NB4 (cell line): ENCODE results near the gene S100A7A.
"Not testable (repeated sequence)": the region's sequence is repeated elsewhere in the genome, so short reads cannot be mapped to it uniquely, and the experiment has no call there.

ENCODE experiments used
- DNase-seq: peaks from one replicate; pipeline ENCODE4 v3.0.0; 2010; ENCODE audit warnings: low read depth
- H3K4me3 ChIP-seq: one replicate; pipeline ENCODE4 v1.5.1; 2011; ENCODE audit warnings: mild to moderate bottlenecking, low read depth, low read length, moderate library complexity
- CTCF ChIP-seq: IDR thresholded peaks from one replicate; pipeline ENCODE4 v1.5.1; 2012; ENCODE audit warnings: low read depth, low read length
- MAX ChIP-seq: IDR thresholded peaks from 2 replicates; pipeline ENCODE4 v1.6.1; 2011; ENCODE audit warnings: low read depth, low read length
- MYC ChIP-seq: IDR thresholded peaks from 2 replicates; pipeline ENCODE4 v1.6.1; 2011; ENCODE audit warnings: low read depth, low read length
- POLR2A ChIP-seq: IDR thresholded peaks from 2 replicates; pipeline ENCODE4 v1.6.1; 2011; ENCODE audit warnings: mild to moderate bottlenecking; ENCODE audit not compliant: insufficient read length; ENCODE audit errors: extremely low read depth

Gene S100A7A

GRCh38 chr1:153402226-153402625, 14.1 kb upstream of the S100A7A start:
- TF ChIP-seq POLR2A (no peak), CTCF (no peak), MYC (no peak), MAX (no peak)
- DNase-seq, result no peak

GRCh38 chr1:153403421-153404085, 12.8 kb upstream of the S100A7A start:
- no peak for TF ChIP-seq POLR2A
- TF ChIP-seq MAX, result no peak
- TF ChIP-seq CTCF, result no peak
- TF ChIP-seq MYC, result no peak
- no peak overlapping the region for H3K4me3 ChIP-seq
- DNase-seq, result no peak

More at GRCh38 chr1:153402226-153402625, 14.1 kb upstream of the S100A7A start:
- H3K4me3 ChIP-seq, result no peak overlapping the region

- no peak for DNase-seq
- TF ChIP-seq POLR2A (no peak), MAX (no peak), CTCF (no peak), MYC (no peak)
- no peak overlapping the region for H3K4me3 ChIP-seq
Measured at GRCh38 chr1:153404086-153404635, 12.2 kb upstream of the S100A7A start.

GRCh38 chr1:153404768-153405167, 11.6 kb upstream of the S100A7A start:
- peak; percentile 57 for DNase-seq
- no peak overlapping the region for H3K4me3 ChIP-seq
- TF ChIP-seq POLR2A (no peak), CTCF (peak; percentile 54), MYC (peak; percentile 54), MAX (peak; percentile 94)

- not testable (repeated sequence) for DNase-seq
Measured at GRCh38 chr1:153405825-153406599, 10.3 kb upstream of the S100A7A start.

GRCh38 chr1:153407274-153407673, 9.0 kb upstream of the S100A7A start:
- H3K4me3 ChIP-seq, DNase-seq: not testable (repeated sequence)

More at GRCh38 chr1:153405825-153406599, 10.3 kb upstream of the S100A7A start:
- not testable (repeated sequence) for H3K4me3 ChIP-seq

- not testable (repeated sequence) for H3K4me3 ChIP-seq, DNase-seq
Measured at GRCh38 chr1:153413961-153414360, 2.4 kb upstream of the S100A7A start.
